Keratinocyte (primary cell): ENCODE data around the gene GTF2H2C. TPM values are rescaled to one million over a fixed set of nuclear protein-coding genes. Genes with fewer than 3 reads are reported as not detected.
"Not testable (repeated sequence)": the region's sequence is repeated elsewhere in the genome, so short reads cannot be mapped to it uniquely, and the experiment has no call there.

Experiments used
- DNase-seq: peaks from one replicate; pipeline ENCODE4 v3.0.0-alpha.2; 2011; ENCODE audit warnings: low read depth, missing footprints, low spot score
- FAIRE-seq: peaks from 2 replicates; lab custom pipeline; 2011; peaks lifted over from hg19 to GRCh38; lab: Jason Lieb, UNC
- H2AFZ ChIP-seq: 2 replicates; pipeline ENCODE4 v1.6.0; 2012; ENCODE audit warnings: low read length, control low read depth, inconsistent platforms; ENCODE audit not compliant: control insufficient read depth
- H3K27ac ChIP-seq: 2 replicates; pipeline ENCODE4 v1.5.1; 2011; ENCODE audit warnings: low read length; ENCODE audit not compliant: control insufficient read depth, insufficient read depth
- H3K27me3 ChIP-seq: 3 replicates; pipeline ENCODE4 v1.6.0; 2011; ENCODE audit warnings: low read length; ENCODE audit not compliant: control insufficient read depth, insufficient read depth; ENCODE audit errors: extremely low read depth
- H3K36me3 ChIP-seq, 2 experiments: 2 replicates in 1 of 2; 3 replicates in 1 of 2; pipeline ENCODE4 v1.5.1; 2011; ENCODE audit warnings: low read length in 2 of 2, mild to moderate bottlenecking in 1 of 2; ENCODE audit not compliant: control insufficient read depth in 2 of 2, insufficient read depth in 2 of 2; ENCODE audit errors: extremely low read depth in 1 of 2
- H3K4me1 ChIP-seq: 3 replicates; pipeline ENCODE4 v1.5.1; 2011; ENCODE audit warnings: low read length; ENCODE audit not compliant: control insufficient read depth, insufficient read depth; ENCODE audit errors: extremely low read depth
- H3K4me2 ChIP-seq: 3 replicates; pipeline ENCODE4 v1.6.0; 2011; ENCODE audit warnings: low read depth, low read length; ENCODE audit not compliant: control insufficient read depth, insufficient read depth; ENCODE audit errors: extremely low read depth
- H3K4me3 ChIP-seq, 3 experiments: fragments of 200-600 bp in 1 of 3; sonication (generic) in 1 of 3; 2 replicates in 2 of 3; 3 replicates in 1 of 3; pipeline ENCODE4 v1.5.1; 2011 to 2016; ENCODE audit warnings: low read length in 3 of 3, mild to moderate bottlenecking in 3 of 3, control low read depth in 2 of 3, inconsistent platforms in 1 of 3, low read depth in 1 of 3, mixed read lengths in 1 of 3, mixed run types in 1 of 3, moderate library complexity in 1 of 3; ENCODE audit not compliant: control insufficient read depth in 2 of 3, insufficient read depth in 2 of 3; ENCODE audit errors: extremely low read depth in 1 of 3
- H3K79me2 ChIP-seq: 2 replicates; pipeline ENCODE4 v1.6.0; 2012; ENCODE audit warnings: low read length; ENCODE audit not compliant: control insufficient read depth, insufficient read depth
- H3K9ac ChIP-seq: 3 replicates; pipeline ENCODE4 v1.6.0; 2011; ENCODE audit warnings: low read length; ENCODE audit not compliant: control insufficient read depth, insufficient read depth; ENCODE audit errors: extremely low read depth
- H3K9me1 ChIP-seq: 3 replicates; pipeline ENCODE4 v1.6.0; 2011; ENCODE audit warnings: low read length; ENCODE audit not compliant: control insufficient read depth, insufficient read depth; ENCODE audit errors: extremely low read depth
- H3K9me3 ChIP-seq: 2 replicates; pipeline ENCODE4 v1.5.1; 2012; ENCODE audit warnings: low read depth, low read length; ENCODE audit not compliant: control insufficient read depth
- H4K20me1 ChIP-seq: 3 replicates; pipeline ENCODE4 v1.6.0; 2011; ENCODE audit warnings: low read length; ENCODE audit not compliant: control insufficient read depth, insufficient read depth; ENCODE audit errors: extremely low read depth
- EZH2 ChIP-seq: IDR thresholded peaks from one replicate; pipeline ENCODE4 v1.6.1; 2012; ENCODE audit warnings: inconsistent platforms, mild to moderate bottlenecking, low read length, moderate library complexity
- dilution Hi-C: fragments of 300-500 bp; cut with MboI; formaldehyde crosslinking; loops from one replicate; pipeline ENCODE4 v1.7.0; 2020; ENCODE audit warnings: low sequenced_read_pairs; ENCODE audit not compliant: extremely low pct_ligation_motif_present
- polyA minus RNA-seq, 3 experiments: library from RNA; depleted of rRNA, polyadenylated mRNA; stranded (reverse); fragments of >200 nt; gene quantifications; 1 replicate in 1 of 3; 2 replicates in 1 of 3; 3 replicates in 1 of 3; pipeline ENCODE4 v1.2.3, GENCODE V29; 2011
- polyA plus RNA-seq, 5 experiments: library from polyadenylated mRNA; depleted of rRNA in 3 of 5; stranded (reverse) in 3 of 5; stranded (forward) in 1 of 5; unstranded in 1 of 5; fragments of >200 nt; gene quantifications; 1 replicate in 1 of 5; 2 replicates in 3 of 5; 3 replicates in 1 of 5; pipeline versions ENCODE4 v1.2.1 to v1.2.3, GENCODE V29; 2011 to 2012; ENCODE audit warnings: missing spikeins in 2 of 5, low read depth in 1 of 5, low replicate concordance in 1 of 5
- TF ChIP-seq, protein P1 (sequence below), 3 experiments: IDR thresholded peaks in 1 of 3; conservative IDR thresholded peaks in 1 of 3; optimal IDR thresholded peaks in 1 of 3; 2 replicates in 2 of 3; 3 replicates in 1 of 3; pipeline versions ENCODE3 to v1.5.1; 2011; ENCODE audit warnings: low read length in 3 of 3, mild to moderate bottlenecking in 3 of 3, moderate library complexity in 2 of 3, control low read depth in 1 of 3, inconsistent platforms in 1 of 3; ENCODE audit not compliant: insufficient read depth in 2 of 3; ENCODE audit errors: extremely low read depth in 1 of 3

GTF2H2C gene
- polyA plus RNA-seq: 17.5 to 37.3 TPM (median 21.0 TPM) in 3 replicates
- 133 TPM for polyA plus RNA-seq (2011; ENCODE audit: low read depth)
- 12.8 and 28.9 TPM in 2 replicates for polyA plus RNA-seq (2011; cell fraction: cytosol; rRNA removed)
- polyA plus RNA-seq (2011; cell fraction: nucleus; rRNA removed): 35.4 and 40.0 TPM in 2 replicates
- polyA plus RNA-seq (2012; ENCODE audit: low replicate concordance): 11.2 and 20.0 TPM in 2 replicates
- 8.6 to 23.1 TPM (median 8.9 TPM) in 3 replicates for polyA minus RNA-seq
- 9.8 TPM for polyA minus RNA-seq (2011; cell fraction: cytosol; rRNA and poly(A)+ RNA removed)
- 16.2 and 33.0 TPM in 2 replicates for polyA minus RNA-seq (2011; cell fraction: nucleus; rRNA and poly(A)+ RNA removed)

DNA sequence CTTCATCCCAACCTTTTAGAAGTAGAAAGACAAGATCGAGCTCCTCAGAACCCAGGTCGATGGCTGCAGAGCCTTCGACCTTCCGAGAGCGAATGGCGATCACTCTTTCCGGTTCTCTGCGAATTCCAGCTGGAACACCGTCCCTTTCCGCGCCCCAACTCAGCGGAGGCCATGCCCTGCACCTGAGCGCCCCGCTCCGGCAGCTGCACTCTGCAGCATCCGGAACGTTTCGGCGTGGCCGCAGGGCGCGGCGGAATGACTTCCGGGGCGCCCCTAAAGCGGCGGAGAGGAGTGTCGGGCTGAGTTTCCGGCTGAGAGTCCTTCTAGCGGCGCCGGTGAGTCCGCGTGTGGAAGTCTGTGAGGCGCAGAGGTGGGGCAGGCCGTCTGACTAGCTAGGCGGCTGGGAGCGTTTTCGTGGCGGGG lies at the start of gene GTF2H2C:
TSS of gene GTF2H2C (plus strand) at position 284 of the 423 bp plus-strand sequence. CDS start 4,942 bp downstream, outside the sequence.
- H3K9me1 ChIP-seq, H3K36me3 ChIP-seq, H3K4me1 ChIP-seq, H3K79me2 ChIP-seq, H3K27ac ChIP-seq, H3K9me3 ChIP-seq, H3K27me3 ChIP-seq, dilution Hi-C loops, FAIRE-seq, H4K20me1 ChIP-seq, DNase-seq: not testable (repeated sequence)
- TF ChIP-seq, protein P1, sequence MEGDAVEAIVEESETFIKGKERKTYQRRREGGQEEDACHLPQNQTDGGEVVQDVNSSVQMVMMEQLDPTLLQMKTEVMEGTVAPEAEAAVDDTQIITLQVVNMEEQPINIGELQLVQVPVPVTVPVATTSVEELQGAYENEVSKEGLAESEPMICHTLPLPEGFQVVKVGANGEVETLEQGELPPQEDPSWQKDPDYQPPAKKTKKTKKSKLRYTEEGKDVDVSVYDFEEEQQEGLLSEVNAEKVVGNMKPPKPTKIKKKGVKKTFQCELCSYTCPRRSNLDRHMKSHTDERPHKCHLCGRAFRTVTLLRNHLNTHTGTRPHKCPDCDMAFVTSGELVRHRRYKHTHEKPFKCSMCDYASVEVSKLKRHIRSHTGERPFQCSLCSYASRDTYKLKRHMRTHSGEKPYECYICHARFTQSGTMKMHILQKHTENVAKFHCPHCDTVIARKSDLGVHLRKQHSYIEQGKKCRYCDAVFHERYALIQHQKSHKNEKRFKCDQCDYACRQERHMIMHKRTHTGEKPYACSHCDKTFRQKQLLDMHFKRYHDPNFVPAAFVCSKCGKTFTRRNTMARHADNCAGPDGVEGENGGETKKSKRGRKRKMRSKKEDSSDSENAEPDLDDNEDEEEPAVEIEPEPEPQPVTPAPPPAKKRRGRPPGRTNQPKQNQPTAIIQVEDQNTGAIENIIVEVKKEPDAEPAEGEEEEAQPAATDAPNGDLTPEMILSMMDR (optimal IDR thresholded peaks at IDR 0.05 in 1 of 3, IDR thresholded peaks at IDR 0.05 in 1 of 3, conservative IDR thresholded peaks at IDR 0.05 in 1 of 3; ENCODE audit: extremely low read depth in 1 of 3, insufficient read depth in 2 of 3, low read length in 3 of 3): peak in 2 of 3 experiments; percentile 23 to 36
- Histone ChIP-seq H3K4me3 (peak within 1 kb of the TSS; percentile 35 to 57 (median 37)), H2AFZ (peak within 1 kb of the TSS; percentile 69), H3K4me2 (peak within 1 kb of the TSS; percentile 64), H3K9ac (peak within 1 kb of the TSS; percentile 15)

DNA sequence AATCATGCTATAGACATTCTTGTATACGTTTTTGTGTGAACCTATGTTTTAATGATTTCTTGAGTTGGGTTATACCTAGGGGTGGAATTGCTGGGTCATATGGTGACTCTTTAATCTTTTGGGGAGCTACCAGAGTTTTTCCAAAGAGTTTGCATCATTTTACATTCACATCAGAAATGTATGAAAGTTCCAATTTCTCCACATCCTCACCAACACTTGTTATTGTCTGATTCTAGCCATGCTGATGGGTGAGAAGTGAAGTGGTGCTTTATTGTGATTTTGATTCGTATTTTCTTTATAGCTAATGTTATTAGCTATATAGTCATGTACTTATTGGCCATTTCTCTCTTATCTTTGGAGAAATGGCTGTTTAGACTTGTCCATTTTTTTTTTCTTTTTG lies 49.3 kb upstream of the GTF2H2C start:
- dilution Hi-C loops: no loop called here
- no peaks in the 10 kb centered on the region for H3K79me2 ChIP-seq
- FAIRE-seq: no peak

More for the DNA sequence above, 49.3 kb upstream of the GTF2H2C start:
- no peak overlapping the region for H3K27ac ChIP-seq
- no peak for DNase-seq
- no peaks in the 10 kb centered on the region for H3K27me3 ChIP-seq
- peaks cover 10% of the 10 kb centered on the region for H3K4me1 ChIP-seq
- no peak overlapping the region for H3K4me3 ChIP-seq
- H3K9me1 ChIP-seq: no peaks in the 10 kb centered on the region
- no peaks in the 10 kb centered on the region for H4K20me1 ChIP-seq
- no peak overlapping the region for H2AFZ ChIP-seq
- H3K4me2 ChIP-seq: no peak overlapping the region
- no peaks in the 10 kb centered on the region for H3K9me3 ChIP-seq
- TF ChIP-seq, protein P1 (optimal IDR thresholded peaks at IDR 0.05 in 1 of 3, IDR thresholded peaks at IDR 0.05 in 1 of 3, conservative IDR thresholded peaks at IDR 0.05 in 1 of 3; ENCODE audit: extremely low read depth in 1 of 3, insufficient read depth in 2 of 3, low read length in 3 of 3): no peak
- TF ChIP-seq EZH2: no peak
- no peak overlapping the region for H3K9ac ChIP-seq
- no peaks in the 10 kb centered on the region for H3K36me3 ChIP-seq
